ENCODE results near the gene C1QTNF5.

Gene C1QTNF5

GRCh38 chr11:119362741-119363080 is 22.0 kb upstream of the C1QTNF5 start:
- Histone ChIP-seq H3K9ac (ENCODE audit: low read depth, low read length) (no peak overlapping the region), H3K27me3 (ENCODE audit: insufficient read depth, low read length) (peaks cover 40% of the 10 kb centered on the region), H3K36me3 (ENCODE audit: insufficient read depth, low read length) (0 out of 2 replicates have a peak, but pooled peaks cover 13% of the 10 kb centered on the region), H3K4me3 (ENCODE audit: low read length) (no peak overlapping the region), H3K4me1 (ENCODE audit: insufficient read depth, low read length) (peaks cover 41% of the 10 kb centered on the region), H3K27ac (ENCODE audit: low read depth, low read length) (no peak overlapping the region), H3K9me3 (ENCODE audit: insufficient read depth, low read depth, low read length) (no peaks in the 10 kb centered on the region)
- WGBS: 94% methylated on average over 5 of the region's 5 CpGs

DNA sequence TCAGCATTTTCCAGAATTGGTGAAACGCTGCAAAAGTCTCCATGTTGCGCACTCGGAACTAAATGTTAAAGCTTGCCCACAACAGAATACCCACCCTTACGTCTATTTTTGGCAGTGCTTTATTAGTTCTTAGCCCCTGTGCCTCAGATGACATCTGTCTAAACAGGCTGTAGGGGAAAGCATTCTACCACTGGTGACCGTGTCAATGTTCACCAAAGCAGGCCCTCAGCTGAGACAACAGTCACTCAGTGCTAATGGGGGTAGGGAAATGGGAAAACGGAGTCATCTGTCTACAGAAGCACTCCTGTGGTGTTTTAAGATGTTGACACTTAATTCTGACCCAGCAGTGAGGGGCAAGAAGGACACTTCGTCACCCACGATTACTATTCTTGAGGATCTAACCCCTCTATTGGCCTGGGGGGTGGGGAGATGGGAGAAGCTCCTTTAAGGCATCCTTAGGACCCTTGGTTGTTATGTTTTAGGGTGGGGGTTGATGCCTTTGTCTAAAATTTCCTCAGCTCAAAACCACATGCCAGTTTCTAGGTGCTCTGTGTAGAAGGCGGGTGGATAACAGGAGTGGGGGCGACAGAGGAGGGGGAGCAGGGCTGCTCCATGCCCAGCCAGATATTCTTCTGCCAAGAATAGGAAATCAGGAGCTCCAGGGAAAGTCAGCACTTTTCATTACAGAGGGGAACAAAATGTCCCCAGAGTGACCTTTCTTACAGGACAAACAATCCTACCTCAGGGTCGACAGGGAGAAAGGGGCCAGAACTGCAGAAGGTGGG is 21.4 kb upstream of the C1QTNF5 start:
- no peaks in the 10 kb centered on the region for H3K9me3 ChIP-seq (ENCODE audit: insufficient read depth, low read depth, low read length)
- peaks cover 40% of the 10 kb centered on the region for H3K27me3 ChIP-seq (ENCODE audit: insufficient read depth, low read length)
- 0 out of 2 replicates have a peak, but pooled peaks cover 14% of the 10 kb centered on the region for H3K36me3 ChIP-seq (ENCODE audit: insufficient read depth, low read length)
- no peak overlapping the region for H3K4me3 ChIP-seq (ENCODE audit: low read length)
- whole genome bisulfite sequencing: 71% methylated on average over 11 of the region's 11 CpGs
- no peak overlapping the region for H3K27ac ChIP-seq (ENCODE audit: low read depth, low read length)
- peaks cover 41% of the 10 kb centered on the region for H3K4me1 ChIP-seq (ENCODE audit: insufficient read depth, low read length)
- H3K9ac ChIP-seq (ENCODE audit: low read depth, low read length): no peak overlapping the region

- WGBS: 5% methylated on average over 8 of the region's 8 CpGs
- peaks cover 41% of the 10 kb centered on the region for H3K4me1 ChIP-seq (ENCODE audit: insufficient read depth, low read length)
- H3K4me3 ChIP-seq (ENCODE audit: low read length): peak overlapping the region; percentile 35
- no peaks in the 10 kb centered on the region for H3K9me3 ChIP-seq (ENCODE audit: insufficient read depth, low read depth, low read length)
- peak overlapping the region; percentile 58; the same call in 1 of the 2 replicates for H3K27ac ChIP-seq (ENCODE audit: low read depth, low read length)
- H3K9ac ChIP-seq (ENCODE audit: low read depth, low read length): no peak overlapping the region
- 0 out of 2 replicates have a peak, but pooled peaks cover 14% of the 10 kb centered on the region for H3K36me3 ChIP-seq (ENCODE audit: insufficient read depth, low read length)
- H3K27me3 ChIP-seq (ENCODE audit: insufficient read depth, low read length): peaks cover 40% of the 10 kb centered on the region
Observed at GRCh38 chr11:119361056-119361787, 20.5 kb upstream of the C1QTNF5 start.

DNA sequence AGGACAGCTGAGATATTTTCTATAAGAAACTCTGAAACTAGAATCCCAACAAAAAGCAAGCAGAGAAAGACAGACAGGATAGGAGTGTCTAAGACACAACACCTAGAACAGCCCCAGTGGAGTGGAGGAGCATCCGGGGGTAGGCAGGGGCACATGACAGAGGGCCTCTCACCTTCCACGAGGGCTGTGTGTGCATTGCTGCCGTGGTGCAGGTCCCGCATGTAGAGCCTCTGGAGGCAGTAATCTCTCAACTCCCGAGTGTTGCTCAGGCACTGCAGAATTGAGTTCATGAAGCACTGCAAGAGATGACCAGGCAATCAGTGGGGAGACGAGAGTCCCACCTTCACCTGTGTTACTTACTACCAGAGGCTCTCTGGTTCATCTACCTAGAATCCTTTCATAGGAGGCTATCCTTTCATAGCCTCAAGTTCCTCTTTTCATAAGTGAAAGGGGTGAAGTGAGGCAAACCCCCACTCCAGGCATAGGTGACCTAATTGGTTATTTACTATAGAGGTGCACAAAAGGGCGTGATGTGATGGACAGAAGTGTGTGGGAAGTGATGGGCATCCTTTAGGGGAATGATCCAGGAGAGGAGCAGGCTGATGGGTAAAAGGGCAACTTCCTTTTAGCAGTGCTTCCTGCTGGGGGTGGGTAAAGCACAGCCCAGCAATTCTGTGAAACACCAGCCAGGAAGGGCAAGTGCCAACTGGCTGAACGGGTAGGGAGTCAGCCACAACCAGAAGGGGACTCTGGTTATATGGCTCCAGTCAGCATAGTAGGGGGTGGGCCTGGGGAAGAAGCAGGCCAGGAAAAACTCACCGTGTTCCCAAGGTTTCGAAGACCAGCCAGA is 18.9 kb upstream of the C1QTNF5 start:
- H3K4me1 ChIP-seq (ENCODE audit: insufficient read depth, low read length): peaks cover 39% of the 10 kb centered on the region

DNA sequence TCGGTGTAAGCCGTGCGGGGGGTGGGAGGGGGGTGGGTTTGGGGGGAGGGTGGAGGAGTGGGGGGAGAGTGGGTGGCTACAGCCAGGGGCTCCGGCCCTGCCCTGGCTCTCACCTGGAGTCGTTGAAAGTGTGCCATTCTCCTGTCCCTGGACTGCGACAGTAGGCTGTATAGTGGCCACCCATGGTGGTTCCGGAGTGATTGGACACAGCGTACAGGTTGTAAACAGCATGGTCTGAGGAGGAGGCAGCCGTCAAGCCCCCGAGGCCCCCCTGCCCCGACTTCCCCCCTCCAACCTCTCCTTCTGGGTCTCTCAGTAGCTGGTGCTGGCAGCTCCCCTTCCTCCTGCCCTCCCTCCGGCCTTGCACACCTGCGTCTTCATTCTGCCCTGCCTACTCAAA is 16.4 kb upstream of the C1QTNF5 start:
- Histone ChIP-seq H3K9ac (ENCODE audit: low read depth, low read length) (no peak overlapping the region), H3K9me3 (ENCODE audit: insufficient read depth, low read depth, low read length) (no peaks in the 10 kb centered on the region), H3K36me3 (ENCODE audit: insufficient read depth, low read length) (0 out of 2 replicates have a peak, but pooled peaks cover 14% of the 10 kb centered on the region), H3K4me3 (ENCODE audit: low read length) (peak overlapping the region; percentile 76), H3K4me1 (ENCODE audit: insufficient read depth, low read length) (peaks cover 26% of the 10 kb centered on the region), H3K27ac (ENCODE audit: low read depth, low read length) (no peak overlapping the region), H3K27me3 (ENCODE audit: insufficient read depth, low read length) (peaks cover 10% of the 10 kb centered on the region; the same call in 1 of the 2 replicates)
- 77% methylated on average over 10 of the region's 13 CpGs for WGBS

More for the DNA sequence above, 18.9 kb upstream of the C1QTNF5 start:
- no peak overlapping the region for H3K27ac ChIP-seq (ENCODE audit: low read depth, low read length)
- no peaks in the 10 kb centered on the region for H3K9me3 ChIP-seq (ENCODE audit: insufficient read depth, low read depth, low read length)
- H3K9ac ChIP-seq (ENCODE audit: low read depth, low read length): no peak overlapping the region
- peaks cover 34% of the 10 kb centered on the region for H3K27me3 ChIP-seq (ENCODE audit: insufficient read depth, low read length)
- H3K36me3 ChIP-seq (ENCODE audit: insufficient read depth, low read length): 0 out of 2 replicates have a peak, but pooled peaks cover 14% of the 10 kb centered on the region
- WGBS: 91% methylated on average over 10 of the region's 10 CpGs
- H3K4me3 ChIP-seq (ENCODE audit: low read length): no peak overlapping the region

DNA sequence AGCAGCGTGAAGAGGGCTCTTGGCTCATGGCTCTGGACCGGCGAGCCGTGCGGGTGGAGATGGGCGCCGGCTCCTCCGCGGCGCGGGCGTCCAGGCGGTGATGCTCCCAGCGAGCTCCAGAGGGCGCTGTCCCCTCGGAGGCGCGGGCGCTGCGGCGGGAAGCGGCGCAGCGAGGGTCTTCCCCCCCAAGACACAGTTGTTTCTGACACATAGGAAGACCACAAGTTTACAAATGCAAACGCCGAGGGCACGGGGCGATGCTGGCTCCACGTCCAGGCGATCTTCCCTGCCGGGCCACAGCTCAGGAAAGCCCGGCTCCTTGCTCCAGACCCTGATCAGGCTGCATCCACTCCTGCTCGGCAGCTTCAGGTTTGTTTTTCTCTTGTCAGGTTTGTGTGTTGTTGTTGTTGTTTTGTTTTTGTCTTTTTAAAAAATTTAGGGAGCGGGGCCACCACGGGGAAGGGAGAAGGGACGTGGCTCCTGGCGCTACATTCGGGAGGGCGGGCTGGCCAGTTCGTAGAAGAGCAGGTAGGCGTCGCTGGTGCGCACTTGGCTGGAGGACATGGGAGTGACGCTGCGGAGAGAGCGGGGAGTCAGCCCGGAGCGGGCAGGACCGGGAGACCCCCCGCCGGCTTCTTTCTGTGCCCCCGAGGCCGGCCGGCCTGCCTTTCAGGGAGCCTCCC is 15.8 kb upstream of the C1QTNF5 start:
- Histone ChIP-seq H3K9me3 (ENCODE audit: insufficient read depth, low read depth, low read length) (no peaks in the 10 kb centered on the region), H3K4me1 (ENCODE audit: insufficient read depth, low read length) (peaks cover 20% of the 10 kb centered on the region), H3K27ac (ENCODE audit: low read depth, low read length) (peak overlapping the region; percentile 71), H3K36me3 (ENCODE audit: insufficient read depth, low read length) (0 out of 2 replicates have a peak, but pooled peaks cover 14% of the 10 kb centered on the region), H3K9ac (ENCODE audit: low read depth, low read length) (peak overlapping the region; percentile 86), H3K27me3 (ENCODE audit: insufficient read depth, low read length) (peaks cover 8% of the 10 kb centered on the region; the same call in 1 of the 2 replicates), H3K4me3 (ENCODE audit: low read length) (peak overlapping the region; percentile 76)
- WGBS: 2% methylated on average over 54 of the region's 54 CpGs

DNA sequence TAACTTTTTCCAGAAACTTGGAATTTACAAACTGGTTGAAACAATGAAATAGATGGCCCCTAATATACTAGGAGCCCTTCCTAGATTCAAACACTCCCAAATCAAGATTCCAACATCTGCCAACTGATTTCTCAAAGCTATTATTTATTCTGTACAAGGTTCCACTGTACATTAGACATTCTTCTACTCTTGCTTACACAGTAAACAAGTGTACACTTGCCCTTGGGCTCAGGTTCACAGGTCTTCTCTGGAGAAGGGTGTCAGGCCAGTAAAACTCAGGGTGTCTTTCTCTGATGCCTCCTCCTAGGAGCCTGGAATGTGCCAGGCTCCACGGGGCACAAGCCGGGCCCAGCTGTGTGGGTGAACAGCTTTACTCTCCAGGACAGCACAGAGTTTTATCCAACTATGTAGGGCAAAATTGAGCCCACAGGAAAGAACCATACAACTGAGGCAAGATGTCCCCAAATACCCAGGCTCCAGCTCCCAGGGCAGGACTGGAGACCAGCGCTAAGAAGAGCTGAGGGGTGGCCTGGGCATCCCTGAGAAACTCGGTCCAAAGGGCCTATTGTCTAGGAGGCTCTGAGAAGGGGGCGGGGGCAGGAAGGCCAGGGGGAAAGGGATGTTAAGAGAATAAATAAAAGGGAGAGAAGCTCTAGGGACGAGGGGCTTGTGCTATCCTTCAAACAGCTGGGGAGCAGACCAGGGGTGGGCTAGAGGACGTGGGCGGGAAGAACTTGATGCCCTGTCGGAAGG is 14.6 kb upstream of the C1QTNF5 start:
- WGBS: 62% methylated on average over 9 of the region's 9 CpGs
- H3K27ac ChIP-seq (ENCODE audit: low read depth, low read length): no peak overlapping the region
- H3K9ac ChIP-seq (ENCODE audit: low read depth, low read length): no peak overlapping the region
- peaks cover 9% of the 10 kb centered on the region; the same call in 1 of the 2 replicates for H3K4me1 ChIP-seq (ENCODE audit: insufficient read depth, low read length)
- no peaks in the 10 kb centered on the region for H3K9me3 ChIP-seq (ENCODE audit: insufficient read depth, low read depth, low read length)
- H3K36me3 ChIP-seq (ENCODE audit: insufficient read depth, low read length): 0 out of 2 replicates have a peak, but pooled peaks cover 14% of the 10 kb centered on the region
- H3K4me3 ChIP-seq (ENCODE audit: low read length): no peak overlapping the region
- H3K27me3 ChIP-seq (ENCODE audit: insufficient read depth, low read length): peaks cover 8% of the 10 kb centered on the region; the same call in 1 of the 2 replicates

- WGBS: 42% methylated on average over 4 of the region's 4 CpGs
Observed at GRCh38 chr11:119352857-119353260, 12.2 kb upstream of the C1QTNF5 start.

DNA sequence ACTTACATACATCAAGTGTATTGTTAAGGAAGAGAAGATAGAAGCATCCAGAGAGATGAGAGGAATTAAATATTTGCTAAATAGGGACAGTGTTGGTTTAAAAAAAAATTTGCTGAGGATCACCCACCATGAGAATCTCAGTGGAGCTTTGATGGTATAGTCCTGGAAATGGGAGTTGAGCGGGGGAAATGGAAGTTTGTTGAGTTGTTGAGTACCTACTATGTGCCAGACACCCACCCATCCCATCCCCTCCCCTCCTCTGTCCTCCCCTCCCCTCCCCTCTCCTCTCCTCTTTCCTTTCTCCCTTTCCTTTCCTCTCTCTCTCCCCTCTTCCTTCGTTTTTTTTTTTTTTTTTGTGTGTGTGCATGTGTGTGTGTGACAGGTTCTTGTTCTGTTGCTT is 10.5 kb upstream of the C1QTNF5 start:
- no peak overlapping the region for H3K4me3 ChIP-seq (ENCODE audit: low read length)
- peaks cover 5% of the 10 kb centered on the region; the same call in 1 of the 2 replicates for H3K4me1 ChIP-seq (ENCODE audit: insufficient read depth, low read length)
- WGBS: no CpG with 5 or more reads among the region's 2 CpGs
- H3K27ac ChIP-seq (ENCODE audit: low read depth, low read length): no peak overlapping the region
- H3K9ac ChIP-seq (ENCODE audit: low read depth, low read length): no peak overlapping the region
- no peaks in the 10 kb centered on the region for H3K9me3 ChIP-seq (ENCODE audit: insufficient read depth, low read depth, low read length)
- peaks cover 8% of the 10 kb centered on the region; the same call in 1 of the 2 replicates for H3K27me3 ChIP-seq (ENCODE audit: insufficient read depth, low read length)
- H3K36me3 ChIP-seq (ENCODE audit: insufficient read depth, low read length): no peaks in the 10 kb centered on the region

More at GRCh38 chr11:119352857-119353260, 12.2 kb upstream of the C1QTNF5 start:
- H3K27me3 ChIP-seq (ENCODE audit: insufficient read depth, low read length): peaks cover 8% of the 10 kb centered on the region; the same call in 1 of the 2 replicates
- H3K36me3 ChIP-seq (ENCODE audit: insufficient read depth, low read length): 0 out of 2 replicates have a peak, but pooled peaks cover 2% of the 10 kb centered on the region
- H3K4me3 ChIP-seq (ENCODE audit: low read length): no peak overlapping the region
- no peaks in the 10 kb centered on the region for H3K9me3 ChIP-seq (ENCODE audit: insufficient read depth, low read depth, low read length)
- no peak overlapping the region; the same call in 1 of the 2 replicates for H3K9ac ChIP-seq (ENCODE audit: low read depth, low read length)
- no peak overlapping the region for H3K27ac ChIP-seq (ENCODE audit: low read depth, low read length)
- peaks cover 5% of the 10 kb centered on the region; the same call in 1 of the 2 replicates for H3K4me1 ChIP-seq (ENCODE audit: insufficient read depth, low read length)

All from HUES64 (cell line).